Measurements from ENCODE around the gene PSTPIP1. TPM values are rescaled to one million over a fixed set of nuclear protein-coding genes. Genes with fewer than 3 reads are reported as not detected.

The PSTPIP1 gene
- total and polyA plus RNA-seq, 2 of the 8 experiments (the other 6 are each of a cell fraction or from before 2014, with no cell fraction given), result 1.6 to 1.8 TPM

DNA sequence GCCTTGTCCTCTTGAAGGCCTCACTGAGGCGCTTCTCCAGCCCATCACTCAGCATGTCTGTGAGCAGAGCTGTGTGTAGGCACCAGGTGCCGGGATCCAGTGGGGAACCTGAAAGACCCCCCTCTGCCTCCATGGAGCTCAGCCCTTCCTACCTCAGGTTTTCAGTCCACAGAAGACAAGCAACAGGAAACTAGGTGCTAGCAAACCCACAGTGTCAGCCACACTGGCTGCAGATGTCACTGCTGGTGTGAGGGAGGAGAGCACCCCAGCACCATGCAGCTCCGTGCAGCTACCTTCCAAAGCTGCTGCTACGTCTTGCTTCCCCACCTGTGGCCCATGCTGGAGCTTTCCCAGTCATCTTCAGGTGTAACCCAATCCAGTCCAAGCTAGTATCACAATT is 17.9 kb downstream of the PSTPIP1 start:
- peaks cover 0 to 4% (median 0%) of the 10 kb centered on the region in 4 experiments; a peak in 1 of 7 replicates for H3K4me1 ChIP-seq (replicated peaks in 1 of 4; ENCODE audit: control insufficient read depth in 3 of 4, insufficient read depth in 4 of 4, low read length in 3 of 4)
- H2BK5ac ChIP-seq (ENCODE audit: low read depth, low read length), result no peak overlapping the region
- H4K91ac ChIP-seq (replicated peaks; ENCODE audit: insufficient read length, low read length), result no peak overlapping the region
- no peak for FAIRE-seq
- H2BK20ac ChIP-seq (ENCODE audit: low read length), result no peak overlapping the region
- no peak overlapping the region for H2BK15ac ChIP-seq (ENCODE audit: low read length)
- H3K4me3 ChIP-seq (ENCODE audit: extremely low read depth in 1 of 4, insufficient read depth in 2 of 4, low read depth in 3 of 4, low read length in 4 of 4), result no peak overlapping the region
- H2BK120ac ChIP-seq (replicated peaks; ENCODE audit: low read depth, low read length), result no peak overlapping the region
- no peak overlapping the region for H3K9ac ChIP-seq (replicated peaks in 1 of 4; ENCODE audit: extremely low read depth in 1 of 4, low read depth in 3 of 4, low read length in 3 of 4)
- no peak overlapping the region for H3K27ac ChIP-seq (ENCODE audit: low read depth, low read length)
- ChIA-PET POLR2A (ENCODE audit: partially characterized antibody) (no interaction called here), CTCF (ENCODE audit: partially characterized antibody) (interaction anchor here (0.9 to 2.2 kb wide), 8 partner anchors 10 to 88 kb away, joined by 3 to 10 read pairs (median 4); no protein-coding TSS in a partner anchor)
- H3K18ac ChIP-seq (ENCODE audit: extremely low read depth, low read length), result no peak overlapping the region
- no peak overlapping the region for H2BK12ac ChIP-seq (ENCODE audit: low read depth, low read length)
- H3K79me1 ChIP-seq (ENCODE audit: low read depth, low read length), result no peaks in the 10 kb centered on the region
- H3K27me3 ChIP-seq (replicated peaks in 1 of 4; ENCODE audit: control insufficient read depth in 3 of 4, extremely low read depth in 1 of 4, insufficient read depth in 3 of 4, low read length in 3 of 4), result no peaks in the 10 kb centered on the region
- H3K56ac ChIP-seq (replicated peaks; ENCODE audit: insufficient read length, low read depth, low read length), result no peak overlapping the region
- no peak for TF ChIP-seq BCL11A (IDR thresholded peaks at IDR 0.05; ENCODE audit: low read depth in 2 of 2, low read length in 2 of 2)
- TF ChIP-seq HDAC2 (IDR thresholded peaks at IDR 0.05; ENCODE audit: borderline replicate concordance in 1 of 2, low read depth in 2 of 2, low read length in 2 of 2), result no peak
- TF ChIP-seq CBX8 (IDR thresholded peaks at IDR 0.05; ENCODE audit: borderline replicate concordance, low read depth, low read length), result no peak
- TF ChIP-seq SIN3A (conservative IDR thresholded peaks at IDR 0.05 in 1 of 2, IDR thresholded peaks at IDR 0.05 in 1 of 2; ENCODE audit: low read depth in 1 of 2, low read length in 2 of 2), result no peak
- TF ChIP-seq RAD21 (IDR thresholded peaks at IDR 0.05 in 1 of 2, conservative IDR thresholded peaks at IDR 0.05 in 1 of 2; ENCODE audit: low read depth in 2 of 2, low read length in 2 of 2), result no peak
- no peak for TF ChIP-seq SIX5 (IDR thresholded peaks at IDR 0.05; ENCODE audit: low read depth, low read length)
- TF ChIP-seq MAFK (IDR thresholded peaks at IDR 0.05; ENCODE audit: low read depth, low read length), result no peak
- no peak for TF ChIP-seq JUN (IDR thresholded peaks at IDR 0.05; ENCODE audit: low read depth, low read length)
- no peak for TF ChIP-seq KDM4A (IDR thresholded peaks at IDR 0.05; ENCODE audit: low read depth, low read length, severe bottlenecking)
- no peak for TF ChIP-seq E2F6 (IDR thresholded peaks at IDR 0.05)
- TF ChIP-seq SIRT6 (IDR thresholded peaks at IDR 0.05; ENCODE audit: low read length), result no peak
- no peak for DNase-seq (ENCODE audit: low read depth in 1 of 2, low spot score in 2 of 2)
- no peak overlapping the region for H4K5ac ChIP-seq (ENCODE audit: insufficient read length, low read depth, low read length)
- H3K14ac ChIP-seq (ENCODE audit: insufficient read length), result no peak overlapping the region
- no peaks in the 10 kb centered on the region for H3K36me3 ChIP-seq (ENCODE audit: control insufficient read depth in 2 of 4, insufficient read depth in 4 of 4, low read length in 3 of 4)
- WGBS, 2 experiments (ENCODE audit: extremely low coverage in 1 of 2, insufficient coverage in 1 of 2, insufficient read length in 1 of 2, insufficient replicate concordance in 2 of 2, low coverage in 1 of 2, low lambda C conversion rate in 2 of 2, missing lambda C conversion rate in 1 of 2), result 57% methylated on average over 4 of the region's 4 CpGs; no CpG with 5 or more reads in 1 of the 2 experiments
- peaks cover 5% of the 10 kb centered on the region; the same call in 1 of the 2 replicates for H3K23me2 ChIP-seq (ENCODE audit: low read depth, low read length)
- H4K8ac ChIP-seq (ENCODE audit: extremely low read depth, insufficient read depth, low read length), result no peak overlapping the region
- no peak overlapping the region for H3K4ac ChIP-seq (replicated peaks; ENCODE audit: insufficient read length, low read depth, low read length)
- H3K4me2 ChIP-seq (ENCODE audit: insufficient read depth in 1 of 2, low read depth in 2 of 2, low read length in 2 of 2), result no peak overlapping the region
- no peak overlapping the region for H3K23ac ChIP-seq (ENCODE audit: insufficient read length)
- no peaks in the 10 kb centered on the region for H4K20me1 ChIP-seq (replicated peaks in 1 of 2; ENCODE audit: control insufficient read depth in 1 of 2, insufficient read depth in 2 of 2, low read length in 2 of 2)
- H3K9me3 ChIP-seq (ENCODE audit: insufficient read depth in 2 of 2, low read depth in 1 of 2, low read length in 1 of 2), result no peaks in the 10 kb centered on the region
- no peak overlapping the region for H2AK5ac ChIP-seq (ENCODE audit: low read depth, low read length)
- no peaks in the 10 kb centered on the region for H3K79me2 ChIP-seq (ENCODE audit: control insufficient read depth in 1 of 2, insufficient read depth in 2 of 2, low read length in 2 of 2)
- H2AFZ ChIP-seq (ENCODE audit: low read length), result no peak overlapping the region
